ENCODE results near the gene CAMK2D. TPM values are rescaled to one million over a fixed set of nuclear protein-coding genes. Genes with fewer than 3 reads are reported as not detected.

CAMK2D gene
- total RNA-seq, 1 experiment from 2014 or later = 9.0 TPM

DNA sequence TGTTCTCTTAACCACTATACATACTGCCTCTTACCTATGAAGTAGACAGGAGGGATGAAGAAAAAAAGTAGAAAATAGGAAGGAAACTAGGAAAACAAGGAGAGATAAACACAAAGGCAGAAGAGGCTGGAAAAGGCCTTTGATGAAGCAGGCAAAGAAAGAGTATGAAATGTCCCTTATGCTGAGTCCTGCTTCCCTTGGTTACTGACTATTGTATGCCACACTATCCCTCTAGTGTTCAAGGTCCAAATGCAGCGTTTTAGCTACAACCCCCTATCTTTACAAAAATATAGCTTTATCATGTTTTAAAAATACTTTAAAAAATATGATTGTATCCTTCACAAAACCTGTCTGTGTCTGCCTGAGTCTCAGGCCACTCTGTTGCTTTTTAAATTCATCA, 233.1 kb downstream of the CAMK2D start:
- no peak overlapping the region for H3K27ac Mint-ChIP-seq
- Histone ChIP-seq H3K4me1 (ENCODE audit: insufficient read depth, low read length) (no peaks in the 10 kb centered on the region; the same call in 1 of the 2 replicates), H3K27ac (ENCODE audit: insufficient read length, low read depth, low read length) (no peak overlapping the region), H3T11ph (ENCODE audit: low read length) (no peak overlapping the region), H4K20me1 (ENCODE audit: control insufficient read depth, insufficient read depth, insufficient read length) (no peaks in the 10 kb centered on the region), H3K56ac (ENCODE audit: insufficient read length, low read depth, low read length) (no peak overlapping the region), H4K8ac (replicated peaks; ENCODE audit: insufficient read length, low read depth, low read length) (no peak overlapping the region), H2BK120ac (ENCODE audit: low read depth, low read length, poor library complexity, severe bottlenecking) (no peak overlapping the region), H3K27me3 (ENCODE audit: insufficient read depth, low read length) (no peaks in the 10 kb centered on the region), H4K5ac (ENCODE audit: insufficient read length, low read depth, low read length) (no peak overlapping the region), H3K79me1 (ENCODE audit: insufficient read depth, low read depth, low read length, poor library complexity, severe bottlenecking) (no peaks in the 10 kb centered on the region), H4K91ac (ENCODE audit: insufficient read length, low read depth, low read length) (no peak overlapping the region), H3K14ac (ENCODE audit: insufficient read depth, low read length) (no peak overlapping the region), H3K79me2 (ENCODE audit: insufficient read depth, low read length) (no peaks in the 10 kb centered on the region), H2AFZ (ENCODE audit: low read length) (no peak overlapping the region), H2BK20ac (ENCODE audit: low read depth, low read length, poor library complexity, severe bottlenecking) (no peak overlapping the region), H3K4ac (ENCODE audit: low read depth, low read length) (no peak overlapping the region), H3K23ac (ENCODE audit: insufficient read length, low read depth, low read length) (no peak overlapping the region), H3K18ac (ENCODE audit: insufficient read length, low read depth, low read length) (no peak overlapping the region), H3K23me2 (ENCODE audit: insufficient read length, low read depth, low read length, poor library complexity, severe bottlenecking) (no peaks in the 10 kb centered on the region), H3K4me2 (ENCODE audit: insufficient read depth, insufficient read length, low read length) (no peak overlapping the region), H3K9ac (ENCODE audit: extremely low read depth, insufficient read length, low read length) (no peak overlapping the region), H2BK15ac (ENCODE audit: low read depth, low read length) (no peak overlapping the region), H2BK5ac (ENCODE audit: insufficient read length, low read length) (no peak overlapping the region), H2AK5ac (ENCODE audit: insufficient read length, low read length) (no peak overlapping the region), H3K9me3 (ENCODE audit: control insufficient read depth, low read depth, low read length) (no peaks in the 10 kb centered on the region), H2BK12ac (ENCODE audit: insufficient read length, low read depth, low read length) (no peak overlapping the region)
- H3K4me1 Mint-ChIP-seq = peaks cover 0 to 10% of the 10 kb centered on the region in 2 experiments; a peak in 2 of 4 replicates
- H3K27me3 Mint-ChIP-seq (ENCODE audit: low read depth) = no peaks in the 10 kb centered on the region
- no CpG with 5 or more reads among the region's 1 CpG for WGBS (ENCODE audit: extremely low coverage, insufficient read length, low lambda C conversion rate)
- DNase-seq = no peak
- H3K36me3 Mint-ChIP-seq (ENCODE audit: insufficient read depth in 1 of 3, low read depth in 3 of 3) = no peaks in the 10 kb centered on the region
- no peak overlapping the region for H3K4me3 Mint-ChIP-seq
- TF ChIP-seq, protein P1, sequence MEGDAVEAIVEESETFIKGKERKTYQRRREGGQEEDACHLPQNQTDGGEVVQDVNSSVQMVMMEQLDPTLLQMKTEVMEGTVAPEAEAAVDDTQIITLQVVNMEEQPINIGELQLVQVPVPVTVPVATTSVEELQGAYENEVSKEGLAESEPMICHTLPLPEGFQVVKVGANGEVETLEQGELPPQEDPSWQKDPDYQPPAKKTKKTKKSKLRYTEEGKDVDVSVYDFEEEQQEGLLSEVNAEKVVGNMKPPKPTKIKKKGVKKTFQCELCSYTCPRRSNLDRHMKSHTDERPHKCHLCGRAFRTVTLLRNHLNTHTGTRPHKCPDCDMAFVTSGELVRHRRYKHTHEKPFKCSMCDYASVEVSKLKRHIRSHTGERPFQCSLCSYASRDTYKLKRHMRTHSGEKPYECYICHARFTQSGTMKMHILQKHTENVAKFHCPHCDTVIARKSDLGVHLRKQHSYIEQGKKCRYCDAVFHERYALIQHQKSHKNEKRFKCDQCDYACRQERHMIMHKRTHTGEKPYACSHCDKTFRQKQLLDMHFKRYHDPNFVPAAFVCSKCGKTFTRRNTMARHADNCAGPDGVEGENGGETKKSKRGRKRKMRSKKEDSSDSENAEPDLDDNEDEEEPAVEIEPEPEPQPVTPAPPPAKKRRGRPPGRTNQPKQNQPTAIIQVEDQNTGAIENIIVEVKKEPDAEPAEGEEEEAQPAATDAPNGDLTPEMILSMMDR (conservative IDR thresholded peaks at IDR 0.05) = no peak
- no peaks in the 10 kb centered on the region for H3K9me3 Mint-ChIP-seq
